Esophagus muscularis mucosa (tissue), 4 donors: ENCODE data around the gene HTR2B. TPM values are rescaled to one million over a fixed set of nuclear protein-coding genes. Genes with fewer than 3 reads are reported as not detected.

Experiments
- DNase-seq: peaks from one replicate; pipeline ENCODE4 v3.0.0-alpha.2; 2017; ENCODE audit errors: extremely low spot score
- H3K27ac ChIP-seq, 4 donors: fragments of 200-600 bp; sonication (generic); replicated peaks in 1 of 4; 1 replicate in 3 of 4; 2 replicates in 1 of 4; pipeline ENCODE4 v1.5.1; 2016 to 2019; ENCODE audit warnings: mild to moderate bottlenecking in 1 of 4
- H3K27me3 ChIP-seq, 4 donors: fragments of 200-600 bp; sonication (generic); one replicate each; pipeline versions ENCODE4 v1.5.1 to v1.6.0; 2016 to 2019
- H3K36me3 ChIP-seq, 4 donors: fragments of 200-600 bp; sonication (generic); one replicate each; pipeline ENCODE4 v1.5.1; 2016 to 2019
- H3K4me1 ChIP-seq, 4 donors: fragments of 200-600 bp; sonication (generic); one replicate each; pipeline ENCODE4 v1.5.1; 2016 to 2019
- H3K4me3 ChIP-seq, 4 donors: fragments of 200-600 bp; sonication (generic); 1 replicate in 2 of 4; 2 replicates in 2 of 4; pipeline ENCODE4 v1.5.1; 2016 to 2019; ENCODE audit warnings: mild to moderate bottlenecking in 4 of 4, moderate library complexity in 1 of 4
- H3K9me3 ChIP-seq, 4 donors: fragments of 200-600 bp; sonication (generic); 1 replicate in 3 of 4; 2 replicates in 1 of 4; pipeline ENCODE4 v1.5.1; 2016 to 2019
- CTCF ChIP-seq, 3 experiments: fragments of 200-600 bp in 2 of 3; fragments of 450-650 bp in 1 of 3; sonication (generic) in 2 of 3; IDR thresholded peaks; one replicate each; pipeline ENCODE4 v1.5.1; 2017 to 2019; ENCODE audit warnings: antibody characterized with exemption in 3 of 3, mild to moderate bottlenecking in 2 of 3, moderate library complexity in 1 of 3
- EP300 ChIP-seq: sonication (generic); formaldehyde crosslinking; IDR thresholded peaks from one replicate; pipeline ENCODE4 v1.6.1; 2017; ENCODE audit warnings: antibody characterized with exemption
- POLR2A ChIP-seq: fragments of 450-650 bp; IDR thresholded peaks from one replicate; pipeline ENCODE4 v1.6.1; 2017; ENCODE audit warnings: antibody characterized with exemption, moderate library complexity, mild to moderate bottlenecking, low read depth
- POLR2AphosphoS5 ChIP-seq, 2 donors: sonication (generic); formaldehyde crosslinking; IDR thresholded peaks; one replicate each; pipeline ENCODE4 v1.6.1; 2017; ENCODE audit warnings: antibody characterized with exemption in 2 of 2
- WGBS: methylation state at CpG from one replicate; pipeline ENCODE4 v1.1.5; 2018; 5-methylcytosine and 5-hydroxymethylcytosine counted together
- intact Hi-C: fragments of 100-400 bp; cut with DNase I; formaldehyde crosslinking; loops from one replicate; pipeline ENCODE4 v1.15.1; 2023
- total RNA-seq, 4 donors: library from RNA; depleted of rRNA; stranded (reverse); fragments of >200 nt; gene quantifications; one replicate each; pipeline versions ENCODE4 v1.1.0 to v1.2.1, GENCODE V29; 2016

HTR2B gene
- total RNA-seq, 4 donors from 2014 or later = 12.1 to 46.4 (median 14.9) TPM

GRCh38 chr2:231115651-231116050, 9.2 kb downstream of the HTR2B start:
- 87% methylated on average over 2 of the region's 2 CpGs for WGBS
- Histone ChIP-seq H3K4me3 (no peak overlapping the region), H3K27me3 (no peaks in the 10 kb centered on the region), H3K4me1 (peaks cover 0 to 44% (median 37%) of the 10 kb centered on the region in 4 donors), H3K9me3 (no peaks in the 10 kb centered on the region), H3K36me3 (peaks cover 0 to 10% (median 0%) of the 10 kb centered on the region in 4 donors), H3K27ac (peak overlapping the region in 2 of 4 donors; percentile 58 to 69)
- DNase-seq = no peak
- TF ChIP-seq POLR2A (no peak), CTCF (IDR thresholded peaks at IDR 0.05) (no peak), POLR2AphosphoS5 (IDR thresholded peaks at IDR 0.05) (no peak), EP300 (no peak)
- intact Hi-C loops = no loop called here

- no peaks in the 10 kb centered on the region for H3K27me3 ChIP-seq
- H3K4me1 ChIP-seq = peaks cover 0 to 52% (median 43%) of the 10 kb centered on the region in 4 donors
- WGBS = 95% methylated on average over 5 of the region's 5 CpGs
- H3K27ac ChIP-seq = peak overlapping the region in 1 of 4 donors; percentile 73
- H3K4me3 ChIP-seq = no peak overlapping the region
- intact Hi-C loops = no loop called here
- peaks cover 0 to 19% (median 7%) of the 10 kb centered on the region in 4 donors for H3K36me3 ChIP-seq
- no peak for DNase-seq
- TF ChIP-seq EP300 = no peak
- no peak for TF ChIP-seq POLR2A
- no peak for TF ChIP-seq POLR2AphosphoS5 (IDR thresholded peaks at IDR 0.05)
- no peaks in the 10 kb centered on the region for H3K9me3 ChIP-seq
These were observed 11.4 kb downstream of the HTR2B start for GRCh38 chr2:231113489-231113888.

GRCh38 chr2:231111987-231112386, 12.9 kb downstream of the HTR2B start:
- H3K4me3 ChIP-seq = no peak overlapping the region
- H3K4me1 ChIP-seq = peaks cover 0 to 57% (median 45%) of the 10 kb centered on the region in 4 donors
- 57% methylated on average over 1 of the region's 1 CpG for WGBS

GRCh38 chr2:231110551-231110950, 14.3 kb downstream of the HTR2B start:
- no peak for DNase-seq
- Histone ChIP-seq H3K27ac (peak overlapping the region; percentile 58 to 74 (median 68)), H3K27me3 (no peaks in the 10 kb centered on the region), H3K36me3 (peaks cover 0 to 19% (median 8%) of the 10 kb centered on the region in 4 donors), H3K9me3 (no peaks in the 10 kb centered on the region), H3K4me1 (peaks cover 0 to 53% (median 50%) of the 10 kb centered on the region in 4 donors), H3K4me3 (no peak overlapping the region)
- 27% methylated on average over 1 of the region's 1 CpG for WGBS
- TF ChIP-seq POLR2A = no peak
- peak; percentile 35 to 48 (median 39) for TF ChIP-seq CTCF (IDR thresholded peaks at IDR 0.05)
- peak in 1 of 2 donors; percentile 31 for TF ChIP-seq POLR2AphosphoS5 (IDR thresholded peaks at IDR 0.05)
- TF ChIP-seq EP300 = no peak
- intact Hi-C loops = no loop called here

More at GRCh38 chr2:231111987-231112386, 12.9 kb downstream of the HTR2B start:
- TF ChIP-seq EP300 (no peak), POLR2A (no peak), CTCF (IDR thresholded peaks at IDR 0.05) (no peak), POLR2AphosphoS5 (IDR thresholded peaks at IDR 0.05) (no peak)
- intact Hi-C loops = no loop called here
- H3K27ac ChIP-seq = peak overlapping the region; percentile 42 to 74 (median 68)
- no peaks in the 10 kb centered on the region for H3K9me3 ChIP-seq
- no peak for DNase-seq
- no peaks in the 10 kb centered on the region for H3K27me3 ChIP-seq
- peaks cover 0 to 19% (median 8%) of the 10 kb centered on the region in 4 donors for H3K36me3 ChIP-seq

GRCh38 chr2:231104115-231104713, 20.6 kb downstream of the HTR2B start:
- peak overlapping the region; percentile 42 to 70 (median 58) for H3K27ac ChIP-seq
- intact Hi-C loops = loop anchor here (2.0 to 5.0 kb wide), 2 partner anchors 87 to 128 kb away; no protein-coding TSS in a partner anchor
- peaks cover 3 to 46% (median 41%) of the 10 kb centered on the region in 4 donors for H3K4me1 ChIP-seq
- peaks cover 5 to 36% (median 27%) of the 10 kb centered on the region in 4 donors for H3K36me3 ChIP-seq
- no peaks in the 10 kb centered on the region for H3K27me3 ChIP-seq
- no peak overlapping the region for H3K4me3 ChIP-seq
- DNase-seq = peak; percentile 94
- no peak for TF ChIP-seq POLR2A
- TF ChIP-seq POLR2AphosphoS5 (IDR thresholded peaks at IDR 0.05) = peak in 1 of 2 donors; percentile 42
- TF ChIP-seq EP300 = no peak
- peak; percentile 93 to 96 (median 95) for TF ChIP-seq CTCF (IDR thresholded peaks at IDR 0.05)
- peaks cover 0 to 14% (median 7%) of the 10 kb centered on the region in 4 donors for H3K9me3 ChIP-seq
- 13% methylated on average over 3 of the region's 3 CpGs for whole genome bisulfite sequencing
